Muscle of leg (tissue), 11 donors: ENCODE results near the gene CCDC200. TPM values are rescaled to one million over a fixed set of nuclear protein-coding genes. Genes with fewer than 3 reads are reported as not detected.
A peak's percentile ranks its signal among the peaks of the same experiment; 100 is the strongest.
"Not testable (repeated sequence)": the region's sequence is repeated elsewhere in the genome, so short reads cannot be mapped to it uniquely, and the experiment has no call there.

Experiments used
- DNase-seq: peaks from one replicate; pipeline ENCODE4 v3.0.0; 2013
- H3K27ac ChIP-seq: one replicate; pipeline ENCODE4 v1.5.1; 2013; ENCODE audit warnings: mild to moderate bottlenecking, low read length, control low read depth
- H3K27me3 ChIP-seq: one replicate; pipeline ENCODE4 v1.6.1; 2013; ENCODE audit warnings: low read length; ENCODE audit not compliant: control insufficient read depth, insufficient read depth
- H3K36me3 ChIP-seq: one replicate; pipeline ENCODE4 v1.6.1; 2013; ENCODE audit warnings: low read length; ENCODE audit not compliant: control insufficient read depth, insufficient read depth
- H3K4me1 ChIP-seq: one replicate; pipeline ENCODE4 v1.6.1; 2013; ENCODE audit warnings: low read length; ENCODE audit not compliant: control insufficient read depth, insufficient read depth
- H3K4me3 ChIP-seq: one replicate; pipeline ENCODE4 v1.5.1; 2013; ENCODE audit warnings: low read length, control low read depth
- H3K9me3 ChIP-seq: replicated peaks from 2 replicates; pipeline ENCODE4 v1.6.1; 2013; ENCODE audit warnings: low read depth, low read length; ENCODE audit not compliant: control insufficient read depth
- WGBS: methylation state at CpG from one replicate; pipeline ENCODE4 v1.1.5; 2013; ENCODE audit warnings: missing lambda C conversion rate; ENCODE audit not compliant: insufficient coverage; 5-methylcytosine and 5-hydroxymethylcytosine counted together
- polyA plus RNA-seq, 8 donors: library from polyadenylated mRNA; unstranded; fragments of 120-200 nt; gene quantifications; one replicate each; pipeline versions ENCODE4 v1.2.1 to v1.2.3, GENCODE V29; 2013; ENCODE audit warnings: inconsistent platforms in 1 of 8, low replicate concordance in 1 of 8; ENCODE audit not compliant: insufficient read length in 8 of 8, insufficient read depth in 1 of 8
- total RNA-seq: library from RNA; stranded (reverse); fragments of 120-200 nt; gene quantifications from one replicate; pipeline ENCODE4 v1.2.4, GENCODE V29; 2013

The CCDC200 gene
- total and polyA plus RNA-seq, 9 donors: 3.2 to 13.1 (median 7.3) TPM; not detected in 1

GRCh38 chr17:43216369-43216761 lies 12.1 kb downstream of the CCDC200 start:
- Histone ChIP-seq H3K27me3 (no peaks in the 10 kb centered on the region), H3K4me3 (no peak overlapping the region), H3K9me3 (no peaks in the 10 kb centered on the region), H3K27ac (no peak overlapping the region), H3K4me1 (peaks cover 18% of the 10 kb centered on the region), H3K36me3 (peaks cover 53% of the 10 kb centered on the region)
- 83% methylated on average over 1 of the region's 4 CpGs for WGBS
- DNase-seq: no peak

- no peaks in the 10 kb centered on the region for H3K9me3 ChIP-seq
Measured at GRCh38 chr17:43215341-43215740, 13.1 kb downstream of the CCDC200 start.

GRCh38 chr17:43213545-43213944 lies 14.9 kb downstream of the CCDC200 start:
- Histone ChIP-seq H3K9me3 (no peaks in the 10 kb centered on the region), H3K27me3 (no peaks in the 10 kb centered on the region), H3K4me1 (peaks cover 20% of the 10 kb centered on the region), H3K4me3 (no peak overlapping the region), H3K36me3 (peaks cover 43% of the 10 kb centered on the region), H3K27ac (no peak overlapping the region)
- 83% methylated on average over 1 of the region's 2 CpGs for WGBS
- DNase-seq: no peak

More at GRCh38 chr17:43215341-43215740, 13.1 kb downstream of the CCDC200 start:
- Histone ChIP-seq H3K27ac (no peak overlapping the region), H3K4me1 (peaks cover 20% of the 10 kb centered on the region), H3K27me3 (no peaks in the 10 kb centered on the region), H3K4me3 (no peak overlapping the region), H3K36me3 (peaks cover 45% of the 10 kb centered on the region)
- WGBS: 80% methylated on average over 1 of the region's 3 CpGs
- DNase-seq: no peak

- H3K9me3 ChIP-seq: no peaks in the 10 kb centered on the region
- H3K36me3 ChIP-seq: peaks cover 42% of the 10 kb centered on the region
- peak; percentile 68 for DNase-seq
- H3K4me1 ChIP-seq: peaks cover 20% of the 10 kb centered on the region
- WGBS: 64% methylated on average over 6 of the region's 7 CpGs
- H3K27me3 ChIP-seq: no peaks in the 10 kb centered on the region
- peak overlapping the region; percentile 92 for H3K27ac ChIP-seq
- peak overlapping the region; percentile 77 for H3K4me3 ChIP-seq
Measured at GRCh38 chr17:43212641-43213490, 15.6 kb downstream of the CCDC200 start.

- Histone ChIP-seq H3K27ac (peak within 1 kb of the TSS; percentile 92), H3K4me1 (peaks cover 20% of the 10 kb centered on the region), H3K9me3 (no peaks in the 10 kb centered on the region), H3K4me3 (peak within 1 kb of the TSS; percentile 77), H3K36me3 (peaks cover 39% of the 10 kb centered on the region), H3K27me3 (no peaks in the 10 kb centered on the region)
- peak; percentile 94 for DNase-seq
- WGBS: 0% methylated on average over 22 of the region's 54 CpGs
Measured at GRCh38 chr17:43211480-43212402, 16.7 kb downstream of the CCDC200 start, which contains the start of gene TMEM106A. TSS of gene TMEM106A (plus strand) at chr17:43211875. CDS start at chr17:43213042, 1,167 bp downstream.

- DNase-seq: no peak
- Histone ChIP-seq H3K9me3 (no peaks in the 10 kb centered on the region), H3K36me3 (peaks cover 33% of the 10 kb centered on the region), H3K27ac (peak overlapping the region; percentile 92), H3K4me3 (peak overlapping the region; percentile 77), H3K4me1 (peaks cover 17% of the 10 kb centered on the region), H3K27me3 (no peaks in the 10 kb centered on the region)
- 20% methylated on average over 1 of the region's 2 CpGs for WGBS
Measured at GRCh38 chr17:43211123-43211479, 17.3 kb downstream of the CCDC200 start.

- no peak for DNase-seq
- Histone ChIP-seq H3K4me3 (no peak overlapping the region), H3K27me3 (no peaks in the 10 kb centered on the region), H3K9me3 (no peaks in the 10 kb centered on the region), H3K27ac (peak overlapping the region; percentile 92), H3K36me3 (peaks cover 28% of the 10 kb centered on the region), H3K4me1 (peaks cover 17% of the 10 kb centered on the region)
- WGBS: no CpG with 5 or more reads among the region's 3 CpGs
Measured at GRCh38 chr17:43210576-43210975, 17.8 kb downstream of the CCDC200 start.

GRCh38 chr17:43203013-43203412 lies 25.4 kb downstream of the CCDC200 start:
- WGBS: 100% methylated on average over 1 of the region's 3 CpGs
- peaks cover 60% of the 10 kb centered on the region for H3K36me3 ChIP-seq
- not testable (repeated sequence) for H3K4me3 ChIP-seq, H3K27me3 ChIP-seq, H3K9me3 ChIP-seq, H3K4me1 ChIP-seq, H3K27ac ChIP-seq, DNase-seq

GRCh38 chr17:43200127-43200526 lies 28.3 kb downstream of the CCDC200 start:
- WGBS: 82% methylated on average over 2 of the region's 4 CpGs
- no peak overlapping the region for H3K27ac ChIP-seq
- no peak for DNase-seq
- H3K27me3 ChIP-seq: no peaks in the 10 kb centered on the region
- H3K36me3 ChIP-seq: peaks cover 60% of the 10 kb centered on the region
- H3K4me3 ChIP-seq: no peak overlapping the region
- H3K9me3 ChIP-seq: no peaks in the 10 kb centered on the region
- no peaks in the 10 kb centered on the region for H3K4me1 ChIP-seq

- Histone ChIP-seq H3K36me3 (peaks cover 62% of the 10 kb centered on the region), H3K27me3 (no peaks in the 10 kb centered on the region), H3K9me3 (no peaks in the 10 kb centered on the region), H3K4me3 (no peak overlapping the region), H3K4me1 (no peaks in the 10 kb centered on the region), H3K27ac (no peak overlapping the region)
- WGBS: 90% methylated on average over 2 of the region's 2 CpGs
- no peak for DNase-seq
Measured at GRCh38 chr17:43199633-43200032, 28.8 kb downstream of the CCDC200 start.
